Activated T-cell treated with anti-CD3 and anti-CD28 coated beads for 48 hours (primary cell): ENCODE results near the gene DDX51.
"Not testable (repeated sequence)": the region's sequence is repeated elsewhere in the genome, so short reads cannot be mapped to it uniquely, and the experiment has no call there.

ENCODE experiments used
- DNase-seq: peaks from one replicate; pipeline ENCODE4 v3.0.0-alpha.2; 2020; ENCODE audit warnings: low read depth

The DDX51 gene

GRCh38 chr12:132117558-132117875, 26.6 kb downstream of the DDX51 start:
- no peak for DNase-seq

GRCh38 chr12:132116709-132117557, 27.2 kb downstream of the DDX51 start:
- DNase-seq, result no peak

GRCh38 chr12:132115500-132115899, 28.6 kb downstream of the DDX51 start:
- DNase-seq, result no peak

DNA sequence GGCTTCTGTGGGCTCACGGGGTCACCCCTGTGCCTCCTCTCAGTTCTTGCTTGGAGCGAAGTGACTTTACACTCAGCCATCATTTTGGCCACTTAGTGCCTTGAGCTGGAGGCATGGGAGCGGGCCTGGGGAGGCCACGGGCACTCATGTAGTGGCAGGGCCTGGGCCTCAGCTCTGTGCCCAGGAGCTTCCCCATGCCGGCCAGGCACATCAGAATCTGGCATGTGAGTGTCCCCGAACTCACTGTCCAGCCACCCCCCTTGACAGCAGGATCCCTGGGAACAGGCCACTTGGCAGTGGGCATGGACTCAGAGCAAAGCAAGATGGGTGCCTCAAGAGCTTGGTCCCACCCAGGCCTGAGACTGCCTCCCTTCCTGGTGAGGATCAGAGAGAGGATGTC, 29.5 kb downstream of the DDX51 start:
- DNase-seq, result no peak

DNA sequence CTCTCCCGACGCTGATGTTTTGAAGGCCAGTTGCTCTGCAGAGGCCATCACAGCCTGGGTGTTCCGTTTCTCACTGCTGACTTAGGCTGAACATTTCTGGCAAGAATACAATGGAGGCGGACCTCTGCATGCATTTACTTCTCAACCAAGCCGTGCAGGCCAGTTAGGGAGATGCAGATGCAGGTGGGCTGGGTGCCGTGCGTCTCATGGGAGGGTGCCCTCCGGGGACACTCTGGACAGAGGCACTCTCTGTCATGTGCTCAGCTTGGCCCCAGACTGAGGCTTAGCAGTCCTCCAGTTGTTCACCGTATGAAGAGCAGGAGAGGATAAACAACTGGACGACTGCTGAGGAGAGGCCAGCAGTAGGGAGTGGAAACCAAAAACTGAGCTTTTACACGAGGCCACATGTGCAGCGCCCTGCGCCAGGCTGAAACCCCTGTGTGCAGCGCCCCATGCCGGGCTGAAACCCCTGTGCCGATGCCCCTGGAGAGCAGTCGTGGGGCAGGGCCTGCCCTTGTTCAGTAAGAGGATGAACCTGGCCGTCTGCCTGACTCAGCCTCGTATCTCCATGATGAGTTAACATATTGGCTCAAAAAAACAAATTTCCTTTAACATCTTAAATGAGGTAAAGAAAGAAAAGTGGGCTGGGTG, 32.3 kb downstream of the DDX51 start:
- no peak for DNase-seq

DNA sequence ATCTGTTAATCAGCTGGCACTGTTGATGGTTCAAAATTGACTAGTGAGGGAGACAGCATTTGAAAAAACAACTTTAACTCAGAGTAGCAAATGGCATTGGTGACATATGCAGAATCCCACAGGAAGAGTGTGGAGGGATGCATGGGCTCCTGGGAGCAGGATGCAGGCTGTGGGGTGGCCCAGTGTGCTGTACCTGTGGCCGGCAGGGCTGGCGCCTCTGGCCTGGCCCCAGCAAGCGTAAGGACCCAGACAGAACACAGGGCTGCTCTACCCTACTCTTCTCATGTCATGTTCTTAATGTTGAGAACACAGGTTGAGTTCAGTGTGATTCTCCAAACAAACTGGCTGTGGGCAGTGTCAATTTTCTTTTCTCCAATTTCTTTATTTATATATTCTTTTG, 33.4 kb downstream of the DDX51 start:
- DNase-seq, result no peak

- no peak for DNase-seq
Measured at GRCh38 chr12:132109741-132110140, 34.4 kb downstream of the DDX51 start.

DNA sequence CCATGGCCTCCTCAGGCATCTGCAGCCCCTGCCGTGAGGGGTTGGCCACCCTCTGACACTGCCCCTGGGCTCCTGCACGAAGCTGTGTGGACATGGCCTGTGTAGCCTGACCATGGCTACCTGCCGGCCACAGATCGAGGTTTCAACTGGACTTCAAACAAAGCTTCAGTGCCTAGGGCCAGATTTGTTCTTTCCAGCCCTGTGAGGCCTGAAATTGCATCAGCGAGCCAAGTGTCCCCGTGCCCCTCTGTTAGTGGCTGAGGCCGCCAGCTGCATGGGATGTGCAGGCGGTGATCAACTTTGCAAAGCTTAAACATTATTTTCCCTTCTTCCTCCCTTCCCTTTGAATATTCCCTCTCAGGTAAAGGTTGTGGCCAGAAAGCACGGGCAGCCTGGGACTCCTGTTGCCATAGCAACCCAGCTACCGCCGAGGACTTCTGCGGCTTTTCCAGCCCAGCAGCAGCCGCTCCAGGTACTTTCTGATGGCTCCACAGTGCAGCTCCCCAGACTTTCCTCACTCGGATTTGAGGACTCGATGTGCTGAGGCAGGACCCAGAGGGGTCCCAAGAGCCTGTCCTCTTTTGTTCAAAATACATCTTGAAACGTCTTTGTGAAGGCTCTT, 35.8 kb downstream of the DDX51 start:
- DNase-seq, result no peak

GRCh38 chr12:132106921-132107320, 37.2 kb downstream of the DDX51 start:
- no peak for DNase-seq

DNA sequence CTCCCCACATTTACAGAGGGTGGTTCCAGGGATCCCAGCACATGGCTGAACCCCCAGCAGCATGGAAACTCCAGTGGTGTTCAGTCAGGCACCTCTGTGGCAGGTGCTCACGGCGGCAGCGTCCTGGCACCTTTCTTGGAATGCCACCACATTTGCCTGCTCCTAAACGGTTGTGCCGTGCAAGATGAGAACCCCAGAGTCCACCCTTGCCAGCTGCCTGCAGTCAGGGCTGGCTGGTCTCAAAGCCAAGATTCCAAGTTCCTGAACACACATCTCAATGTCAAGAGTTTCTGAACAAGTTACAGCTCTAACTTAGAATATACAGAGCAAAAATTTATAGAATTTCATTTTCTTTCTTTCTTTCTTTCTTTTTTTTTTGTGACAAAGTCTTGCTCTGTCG, 38.7 kb downstream of the DDX51 start:
- DNase-seq, result no peak

- no peak for DNase-seq
Measured at GRCh38 chr12:132103542-132104308, 40.4 kb downstream of the DDX51 start.

- not testable (repeated sequence) for DNase-seq
Measured at GRCh38 chr12:132103072-132103471, 41.0 kb downstream of the DDX51 start.

DNA sequence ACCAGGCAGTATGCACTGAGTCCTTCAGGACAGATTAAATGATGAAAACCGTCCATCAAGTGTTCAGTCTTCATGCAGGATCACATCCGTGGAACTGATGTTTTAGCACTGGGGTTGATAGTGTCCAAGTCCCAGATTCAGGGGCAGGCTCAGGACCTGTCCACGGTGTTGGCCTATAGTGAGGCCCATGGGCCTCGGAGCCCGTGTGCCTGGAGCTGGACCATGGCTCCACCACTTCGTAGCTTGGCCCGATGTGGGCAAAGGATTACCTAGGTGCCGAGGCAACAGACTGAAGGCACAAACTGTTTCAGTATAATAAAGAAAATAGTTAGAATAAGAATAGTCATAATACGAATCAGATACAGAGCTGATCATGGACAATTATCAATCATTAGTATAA, 41.8 kb downstream of the DDX51 start:
- DNase-seq, result no peak

GRCh38 chr12:132100306-132101065, 43.6 kb downstream of the DDX51 start:
- no peak for DNase-seq

DNA sequence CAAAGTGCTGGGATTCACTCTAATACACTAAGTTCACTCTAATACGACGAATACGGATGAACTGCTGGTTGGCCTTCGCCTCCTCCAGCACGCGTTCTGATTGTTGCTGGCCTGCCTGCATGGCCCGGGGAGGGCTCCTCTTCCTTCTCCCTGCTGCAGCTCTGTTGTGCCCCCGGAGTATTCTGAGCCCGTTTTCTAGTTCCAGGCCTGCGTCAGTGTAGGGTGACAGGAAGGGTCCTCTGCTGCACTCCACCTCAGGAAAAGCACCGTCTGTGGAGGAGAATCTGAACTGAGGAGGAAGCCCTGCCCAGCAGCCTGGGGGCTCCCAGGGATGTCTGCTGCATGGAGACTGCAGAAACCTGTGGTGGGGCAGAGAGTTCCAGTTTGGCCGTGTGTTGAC, 44.4 kb downstream of the DDX51 start:
- DNase-seq, result no peak

DNA sequence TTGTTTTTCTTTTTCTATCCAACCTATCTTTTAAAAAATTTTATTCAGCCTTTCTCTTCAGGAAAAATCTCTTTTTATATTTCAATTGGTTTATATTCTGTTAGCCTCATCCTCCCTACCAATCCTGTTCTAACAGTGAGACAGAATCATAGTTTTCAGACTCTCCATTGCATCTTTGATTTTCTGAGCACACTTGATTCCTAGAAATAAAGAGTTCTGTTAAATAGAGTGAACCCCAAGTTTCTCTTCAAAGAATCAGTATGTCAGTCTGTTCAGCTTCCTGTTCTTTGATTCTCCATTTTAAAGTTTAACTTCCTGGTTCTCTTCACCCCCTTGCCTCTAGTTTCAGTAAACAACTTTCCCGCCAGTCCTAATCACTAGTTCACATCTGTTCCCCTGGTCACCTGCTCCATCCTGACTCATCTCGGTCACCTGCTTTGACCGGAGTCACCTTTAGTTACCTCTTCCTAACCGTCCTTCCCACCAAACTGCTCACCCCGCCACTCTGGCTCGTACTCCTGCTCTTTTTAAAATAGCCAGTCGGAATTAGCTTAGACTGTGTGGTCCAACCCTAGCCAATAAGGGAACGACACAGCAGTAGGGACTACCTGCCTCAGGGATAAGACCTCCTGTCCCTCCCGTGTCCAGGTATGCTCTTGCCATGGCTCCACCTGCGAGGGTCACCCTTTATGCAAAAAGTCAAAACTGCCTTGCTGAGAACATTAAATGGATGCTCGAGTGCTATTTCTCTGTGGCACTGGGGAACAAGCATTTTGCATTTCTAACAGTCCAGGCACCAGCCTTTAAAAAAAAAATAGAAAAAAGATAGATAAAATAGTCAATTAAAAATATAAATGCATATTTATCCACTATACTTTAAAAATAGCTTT, 48.4 kb downstream of the DDX51 start:
- no peak for DNase-seq

DNA sequence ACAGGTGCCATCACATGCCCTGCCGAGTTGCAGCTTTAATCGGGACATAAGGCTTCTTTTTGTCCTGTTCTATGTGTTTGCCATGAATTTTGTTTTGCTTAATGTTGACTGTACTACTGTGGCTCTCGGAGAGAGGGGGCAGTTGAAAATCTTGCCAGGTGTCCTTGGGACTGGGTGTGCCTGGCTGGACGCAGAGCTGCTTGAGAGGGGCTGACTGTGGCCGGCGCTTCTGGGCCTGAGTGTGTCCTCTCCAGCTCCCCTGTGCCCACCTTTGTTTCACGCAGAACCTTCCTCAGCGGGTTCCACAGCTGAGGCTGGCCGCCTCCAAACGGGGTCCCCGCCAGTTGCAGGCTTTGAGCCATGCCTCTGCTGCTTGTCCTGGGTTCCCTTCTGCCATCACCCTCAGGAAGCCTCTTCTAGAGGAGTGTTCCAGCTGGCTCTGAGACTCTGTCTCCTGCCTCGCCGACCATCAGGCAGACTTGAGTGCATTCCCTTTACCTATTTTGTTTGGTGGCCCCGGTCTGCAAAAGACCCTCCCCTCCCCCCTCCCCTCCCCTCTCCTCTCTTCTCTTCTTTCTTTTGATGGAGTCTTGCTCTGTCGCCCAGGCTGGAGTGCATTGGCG, 49.7 kb downstream of the DDX51 start:
- DNase-seq, result no peak

- DNase-seq, result no peak
Measured at GRCh38 chr12:132089407-132089910, 54.7 kb downstream of the DDX51 start.
